ENCODE results near the gene ZFAND6.
A peak's percentile ranks its signal among the peaks of the same experiment; 100 is the strongest.

The ZFAND6 gene

DNA sequence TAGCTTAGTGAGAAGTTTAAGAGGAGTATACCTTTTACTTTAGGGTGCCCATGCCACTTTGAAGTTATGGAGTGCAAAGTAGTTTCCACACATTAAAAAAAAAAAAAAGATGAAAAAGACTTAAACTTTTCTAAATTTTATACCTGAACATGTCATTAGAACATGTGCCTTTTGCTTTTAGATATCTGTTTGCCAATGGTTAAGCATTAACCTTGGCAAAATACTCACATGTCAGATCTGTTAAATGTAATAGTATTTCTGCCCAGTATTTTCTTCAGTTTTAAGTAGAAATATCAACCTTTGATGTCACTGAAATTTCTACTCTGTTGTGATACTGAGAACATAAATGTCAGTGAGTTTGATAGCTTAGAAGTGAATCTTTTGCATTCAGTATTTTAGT is 12.2 kb downstream of the ZFAND6 start:
- DNase-seq = no peak
- Histone ChIP-seq H3K4me3 (ENCODE audit: low read depth, low read length) (no peak overlapping the region), H3K36me3 (replicated peaks) (no peaks in the 10 kb centered on the region), H3K27me3 (replicated peaks) (no peaks in the 10 kb centered on the region), H3K27ac (no peak overlapping the region)
- in situ Hi-C loops (cut with HindIII; ENCODE audit: low pct_ligation_motif_present, low sequenced_read_pairs) = no loop called here
- TF ChIP-seq, protein P1, sequence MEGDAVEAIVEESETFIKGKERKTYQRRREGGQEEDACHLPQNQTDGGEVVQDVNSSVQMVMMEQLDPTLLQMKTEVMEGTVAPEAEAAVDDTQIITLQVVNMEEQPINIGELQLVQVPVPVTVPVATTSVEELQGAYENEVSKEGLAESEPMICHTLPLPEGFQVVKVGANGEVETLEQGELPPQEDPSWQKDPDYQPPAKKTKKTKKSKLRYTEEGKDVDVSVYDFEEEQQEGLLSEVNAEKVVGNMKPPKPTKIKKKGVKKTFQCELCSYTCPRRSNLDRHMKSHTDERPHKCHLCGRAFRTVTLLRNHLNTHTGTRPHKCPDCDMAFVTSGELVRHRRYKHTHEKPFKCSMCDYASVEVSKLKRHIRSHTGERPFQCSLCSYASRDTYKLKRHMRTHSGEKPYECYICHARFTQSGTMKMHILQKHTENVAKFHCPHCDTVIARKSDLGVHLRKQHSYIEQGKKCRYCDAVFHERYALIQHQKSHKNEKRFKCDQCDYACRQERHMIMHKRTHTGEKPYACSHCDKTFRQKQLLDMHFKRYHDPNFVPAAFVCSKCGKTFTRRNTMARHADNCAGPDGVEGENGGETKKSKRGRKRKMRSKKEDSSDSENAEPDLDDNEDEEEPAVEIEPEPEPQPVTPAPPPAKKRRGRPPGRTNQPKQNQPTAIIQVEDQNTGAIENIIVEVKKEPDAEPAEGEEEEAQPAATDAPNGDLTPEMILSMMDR (IDR thresholded peaks at IDR 0.05; ENCODE audit: low read depth, low read length, missing control alignments) = no peak

DNA sequence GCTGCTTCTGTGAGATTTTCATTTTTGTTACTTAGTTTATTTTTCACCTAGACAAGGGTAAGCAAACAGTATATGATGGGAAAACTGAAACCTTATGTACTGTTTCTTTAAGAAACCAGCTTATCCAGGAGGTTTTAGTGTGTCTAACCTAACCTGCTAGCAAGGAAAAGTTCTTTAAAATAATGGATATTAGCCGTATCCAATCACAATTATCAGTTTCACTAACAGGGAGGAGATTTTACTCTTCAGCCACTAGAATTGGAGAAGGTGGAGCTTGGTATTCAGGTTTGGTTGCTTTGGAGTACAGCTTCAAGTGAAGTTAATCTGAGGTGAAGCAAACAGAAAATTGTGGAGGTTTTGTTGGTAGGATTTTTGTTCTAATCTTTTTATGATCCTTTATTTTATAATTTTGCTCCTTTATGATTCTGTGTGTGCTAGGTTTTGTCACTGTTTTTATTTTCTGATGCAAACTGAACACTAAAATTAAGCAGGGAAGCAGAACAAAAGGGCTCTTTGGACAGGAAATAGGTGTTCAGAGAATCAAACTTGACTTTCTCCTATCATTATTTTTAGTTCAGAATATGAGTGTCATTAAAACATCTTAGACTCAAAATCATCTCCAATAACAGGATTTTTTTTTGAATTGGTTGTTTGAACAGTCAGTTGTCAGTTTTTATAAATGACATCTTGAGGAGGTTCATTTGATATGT is 13.0 kb downstream of the ZFAND6 start:
- no peak overlapping the region for H3K27ac ChIP-seq
- H3K27me3 ChIP-seq (replicated peaks) = no peaks in the 10 kb centered on the region
- H3K4me3 ChIP-seq (ENCODE audit: low read depth, low read length) = peak overlapping the region; percentile 60
- DNase-seq = peak; percentile 77
- in situ Hi-C loops (cut with HindIII; ENCODE audit: low pct_ligation_motif_present, low sequenced_read_pairs) = no loop called here
- TF ChIP-seq, protein P1 (IDR thresholded peaks at IDR 0.05; ENCODE audit: low read depth, low read length, missing control alignments) = no peak
- H3K36me3 ChIP-seq (replicated peaks) = no peaks in the 10 kb centered on the region

DNA sequence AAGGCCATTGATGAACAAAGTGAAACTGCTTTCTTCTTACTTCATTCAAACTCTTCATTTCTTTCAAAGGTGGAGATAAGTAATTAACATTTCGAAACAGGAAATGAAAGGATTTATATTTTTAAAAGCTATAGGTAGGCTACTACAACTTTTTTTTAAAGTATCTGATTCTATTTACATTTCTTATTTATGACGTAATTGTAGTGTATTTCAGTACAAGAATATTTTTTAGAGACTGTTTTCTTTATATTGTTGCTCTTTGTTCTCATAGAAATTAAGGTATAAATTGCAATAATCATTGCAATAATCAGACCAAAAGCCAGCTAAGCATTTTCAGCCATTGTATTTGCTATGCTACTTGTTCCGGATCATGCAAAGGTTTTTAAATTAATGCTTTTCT is 13.7 kb downstream of the ZFAND6 start:
- H3K4me3 ChIP-seq (ENCODE audit: low read depth, low read length) = peak overlapping the region; percentile 60
- TF ChIP-seq, protein P1 (IDR thresholded peaks at IDR 0.05; ENCODE audit: low read depth, low read length, missing control alignments) = no peak
- in situ Hi-C loops (cut with HindIII; ENCODE audit: low pct_ligation_motif_present, low sequenced_read_pairs) = no loop called here

DNA sequence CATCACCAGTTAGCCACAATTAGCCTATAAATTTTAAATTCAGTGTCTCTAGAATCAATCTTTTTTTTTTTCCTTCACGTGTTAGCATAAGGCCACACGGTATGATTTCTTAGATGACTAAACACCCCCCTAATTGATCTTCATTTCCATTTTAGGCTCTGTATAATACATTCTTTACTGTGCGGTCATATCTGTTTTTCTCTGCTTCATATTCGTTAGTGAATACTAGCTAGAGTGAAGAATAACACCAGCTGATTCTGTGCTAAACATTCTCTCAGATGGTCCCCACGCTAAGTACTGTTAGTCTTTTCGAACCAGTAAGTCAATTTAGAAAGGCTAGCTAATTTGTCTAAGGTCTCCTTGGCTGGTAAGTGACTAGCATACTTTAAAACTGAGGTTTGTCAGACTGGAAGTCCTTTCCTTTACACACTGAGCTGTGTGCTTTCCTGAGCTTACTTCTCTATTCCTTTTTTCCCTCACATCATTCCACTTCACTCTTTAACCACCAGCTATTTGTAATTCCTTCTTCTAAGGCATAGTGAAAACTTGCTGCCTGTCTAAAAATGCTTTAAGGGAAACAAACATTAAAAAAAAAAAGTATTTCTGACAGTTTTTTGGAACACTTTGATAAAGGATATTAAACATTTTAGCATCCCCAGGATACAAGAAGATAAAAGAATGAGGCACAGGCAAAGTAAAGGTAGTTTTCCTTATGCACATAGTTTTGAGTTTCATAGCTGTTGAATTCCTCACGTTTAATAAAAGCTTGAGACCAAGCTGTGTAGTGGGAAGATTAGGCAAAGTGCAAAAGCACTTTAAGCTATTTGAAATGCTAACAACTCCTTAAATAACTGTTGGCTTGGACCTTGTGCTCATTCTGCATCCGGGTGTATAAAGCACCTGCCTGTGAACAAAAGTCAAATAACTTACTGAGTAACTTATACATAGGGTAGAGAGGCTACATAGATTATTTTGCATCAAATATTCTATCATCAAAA is 17.1 kb downstream of the ZFAND6 start:
- TF ChIP-seq, protein P1 (IDR thresholded peaks at IDR 0.05; ENCODE audit: low read depth, low read length, missing control alignments) = no peak
- DNase-seq = no peak
- Histone ChIP-seq H3K36me3 (replicated peaks) (no peaks in the 10 kb centered on the region), H3K27ac (no peak overlapping the region), H3K4me3 (ENCODE audit: low read depth, low read length) (no peak overlapping the region), H3K27me3 (replicated peaks) (no peaks in the 10 kb centered on the region)
- in situ Hi-C loops (cut with HindIII; ENCODE audit: low pct_ligation_motif_present, low sequenced_read_pairs) = no loop called here

More for the DNA sequence above, 13.7 kb downstream of the ZFAND6 start:
- H3K36me3 ChIP-seq (replicated peaks) = no peaks in the 10 kb centered on the region
- H3K27me3 ChIP-seq (replicated peaks) = no peaks in the 10 kb centered on the region
- no peak overlapping the region for H3K27ac ChIP-seq
- DNase-seq = no peak

DNA sequence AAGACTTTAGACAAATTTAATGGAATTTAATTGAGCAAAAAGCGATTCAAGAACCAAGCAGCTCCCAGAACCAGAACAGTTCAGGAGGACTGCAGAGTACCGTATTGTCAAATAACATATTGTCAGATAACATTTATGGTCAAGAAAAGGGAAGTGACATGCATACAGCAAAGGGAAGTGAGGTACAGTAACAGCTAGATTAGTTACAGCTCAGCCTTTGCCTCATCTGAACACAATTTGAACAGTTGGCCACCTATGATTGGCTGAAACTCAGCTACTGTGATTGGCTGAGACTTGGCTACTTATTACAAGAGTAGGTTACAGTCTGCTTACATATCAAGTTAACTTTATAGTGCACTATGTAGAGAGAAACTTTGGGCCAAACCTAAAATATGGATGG is 21.9 kb downstream of the ZFAND6 start:
- no peak for DNase-seq
- no peak overlapping the region for H3K27ac ChIP-seq
- in situ Hi-C loops (cut with HindIII; ENCODE audit: low pct_ligation_motif_present, low sequenced_read_pairs) = no loop called here
- H3K27me3 ChIP-seq (replicated peaks) = no peaks in the 10 kb centered on the region
- H3K4me3 ChIP-seq (ENCODE audit: low read depth, low read length) = no peak overlapping the region
- no peaks in the 10 kb centered on the region for H3K36me3 ChIP-seq (replicated peaks)
- TF ChIP-seq, protein P1 (IDR thresholded peaks at IDR 0.05; ENCODE audit: low read depth, low read length, missing control alignments) = no peak
